ENCODE results near the gene DCDC2C.

GRCh38 chr2:3867469-3867868 lies 164.1 kb downstream of the DCDC2C start:
- TF ChIP-seq, protein P1, sequence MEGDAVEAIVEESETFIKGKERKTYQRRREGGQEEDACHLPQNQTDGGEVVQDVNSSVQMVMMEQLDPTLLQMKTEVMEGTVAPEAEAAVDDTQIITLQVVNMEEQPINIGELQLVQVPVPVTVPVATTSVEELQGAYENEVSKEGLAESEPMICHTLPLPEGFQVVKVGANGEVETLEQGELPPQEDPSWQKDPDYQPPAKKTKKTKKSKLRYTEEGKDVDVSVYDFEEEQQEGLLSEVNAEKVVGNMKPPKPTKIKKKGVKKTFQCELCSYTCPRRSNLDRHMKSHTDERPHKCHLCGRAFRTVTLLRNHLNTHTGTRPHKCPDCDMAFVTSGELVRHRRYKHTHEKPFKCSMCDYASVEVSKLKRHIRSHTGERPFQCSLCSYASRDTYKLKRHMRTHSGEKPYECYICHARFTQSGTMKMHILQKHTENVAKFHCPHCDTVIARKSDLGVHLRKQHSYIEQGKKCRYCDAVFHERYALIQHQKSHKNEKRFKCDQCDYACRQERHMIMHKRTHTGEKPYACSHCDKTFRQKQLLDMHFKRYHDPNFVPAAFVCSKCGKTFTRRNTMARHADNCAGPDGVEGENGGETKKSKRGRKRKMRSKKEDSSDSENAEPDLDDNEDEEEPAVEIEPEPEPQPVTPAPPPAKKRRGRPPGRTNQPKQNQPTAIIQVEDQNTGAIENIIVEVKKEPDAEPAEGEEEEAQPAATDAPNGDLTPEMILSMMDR (conservative IDR thresholded peaks at IDR 0.05; ENCODE audit: low read depth in 2 of 2): no peak
- TF ChIP-seq STAT1 (IDR thresholded peaks at IDR 0.05; ENCODE audit: unreplicated experiment): no peak
- no peak for TF ChIP-seq EZH2 (IDR thresholded peaks at IDR 0.05; ENCODE audit: low read depth, unreplicated experiment)
- TF ChIP-seq EZH2phosphoT487 (IDR thresholded peaks at IDR 0.05; ENCODE audit: unreplicated experiment): no peak
- no peak for TF ChIP-seq CREB1 (CRISPR knock-in tag; IDR thresholded peaks at IDR 0.05; ENCODE audit: low read depth)
- no peak for TF ChIP-seq POLR2AphosphoS5 (IDR thresholded peaks at IDR 0.05; ENCODE audit: low read depth)
- TF ChIP-seq ZNF462 (CRISPR knock-in tag; IDR thresholded peaks at IDR 0.05): no peak
- TF ChIP-seq, protein P2, sequence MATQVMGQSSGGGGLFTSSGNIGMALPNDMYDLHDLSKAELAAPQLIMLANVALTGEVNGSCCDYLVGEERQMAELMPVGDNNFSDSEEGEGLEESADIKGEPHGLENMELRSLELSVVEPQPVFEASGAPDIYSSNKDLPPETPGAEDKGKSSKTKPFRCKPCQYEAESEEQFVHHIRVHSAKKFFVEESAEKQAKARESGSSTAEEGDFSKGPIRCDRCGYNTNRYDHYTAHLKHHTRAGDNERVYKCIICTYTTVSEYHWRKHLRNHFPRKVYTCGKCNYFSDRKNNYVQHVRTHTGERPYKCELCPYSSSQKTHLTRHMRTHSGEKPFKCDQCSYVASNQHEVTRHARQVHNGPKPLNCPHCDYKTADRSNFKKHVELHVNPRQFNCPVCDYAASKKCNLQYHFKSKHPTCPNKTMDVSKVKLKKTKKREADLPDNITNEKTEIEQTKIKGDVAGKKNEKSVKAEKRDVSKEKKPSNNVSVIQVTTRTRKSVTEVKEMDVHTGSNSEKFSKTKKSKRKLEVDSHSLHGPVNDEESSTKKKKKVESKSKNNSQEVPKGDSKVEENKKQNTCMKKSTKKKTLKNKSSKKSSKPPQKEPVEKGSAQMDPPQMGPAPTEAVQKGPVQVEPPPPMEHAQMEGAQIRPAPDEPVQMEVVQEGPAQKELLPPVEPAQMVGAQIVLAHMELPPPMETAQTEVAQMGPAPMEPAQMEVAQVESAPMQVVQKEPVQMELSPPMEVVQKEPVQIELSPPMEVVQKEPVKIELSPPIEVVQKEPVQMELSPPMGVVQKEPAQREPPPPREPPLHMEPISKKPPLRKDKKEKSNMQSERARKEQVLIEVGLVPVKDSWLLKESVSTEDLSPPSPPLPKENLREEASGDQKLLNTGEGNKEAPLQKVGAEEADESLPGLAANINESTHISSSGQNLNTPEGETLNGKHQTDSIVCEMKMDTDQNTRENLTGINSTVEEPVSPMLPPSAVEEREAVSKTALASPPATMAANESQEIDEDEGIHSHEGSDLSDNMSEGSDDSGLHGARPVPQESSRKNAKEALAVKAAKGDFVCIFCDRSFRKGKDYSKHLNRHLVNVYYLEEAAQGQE (IDR thresholded peaks at IDR 0.05; ENCODE audit: unreplicated experiment): no peak

All from GM23338 (cell line).